ENCODE measurements around the gene CLASP2.
"Not testable (repeated sequence)": the region's sequence is repeated elsewhere in the genome, so short reads cannot be mapped to it uniquely, and the experiment has no call there.

Gene CLASP2

GRCh38 chr3:33474896-33475295, 243.2 kb downstream of the CLASP2 start:
- Histone ChIP-seq H3K27me3 (ENCODE audit: control insufficient read depth, insufficient read depth, low read length) (no peaks in the 10 kb centered on the region), H3K4me3 (ENCODE audit: low read depth, low read length) (no peak overlapping the region), H3K36me3 (ENCODE audit: control insufficient read depth, insufficient read depth, low read length) (no peaks in the 10 kb centered on the region), H3K9ac (ENCODE audit: low read depth, low read length) (no peak overlapping the region), H3K4me1 (ENCODE audit: control insufficient read depth, insufficient read depth, low read length) (no peaks in the 10 kb centered on the region), H3K9me3 (ENCODE audit: control insufficient read depth, insufficient read depth, low read length) (no peaks in the 10 kb centered on the region)

- Histone ChIP-seq H3K4me1 (ENCODE audit: control insufficient read depth, insufficient read depth, low read length) (no peaks in the 10 kb centered on the region), H3K9me3 (ENCODE audit: control insufficient read depth, insufficient read depth, low read length) (no peaks in the 10 kb centered on the region), H3K9ac (ENCODE audit: low read depth, low read length) (no peak overlapping the region), H3K4me3 (ENCODE audit: low read depth, low read length) (no peak overlapping the region), H3K27me3 (ENCODE audit: control insufficient read depth, insufficient read depth, low read length) (no peaks in the 10 kb centered on the region), H3K36me3 (ENCODE audit: control insufficient read depth, insufficient read depth, low read length) (no peaks in the 10 kb centered on the region)
Observed at GRCh38 chr3:33473813-33474212, 244.2 kb downstream of the CLASP2 start.

- Histone ChIP-seq H3K9me3 (ENCODE audit: control insufficient read depth, insufficient read depth, low read length) (peaks cover 10% of the 10 kb centered on the region), H3K4me1 (ENCODE audit: control insufficient read depth, insufficient read depth, low read length) (no peaks in the 10 kb centered on the region), H3K9ac (ENCODE audit: low read depth, low read length) (no peak overlapping the region), H3K36me3 (ENCODE audit: control insufficient read depth, insufficient read depth, low read length) (peaks cover 4% of the 10 kb centered on the region), H3K27me3 (ENCODE audit: control insufficient read depth, insufficient read depth, low read length) (no peaks in the 10 kb centered on the region), H3K4me3 (ENCODE audit: low read depth, low read length) (peak overlapping the region; percentile 8)
Observed at GRCh38 chr3:33467786-33468185, 250.3 kb downstream of the CLASP2 start.

- no peak overlapping the region for H3K4me3 ChIP-seq (ENCODE audit: low read depth, low read length)
- H3K36me3 ChIP-seq (ENCODE audit: control insufficient read depth, insufficient read depth, low read length) = no peaks in the 10 kb centered on the region
- no peaks in the 10 kb centered on the region for H3K27me3 ChIP-seq (ENCODE audit: control insufficient read depth, insufficient read depth, low read length)
- no peaks in the 10 kb centered on the region for H3K4me1 ChIP-seq (ENCODE audit: control insufficient read depth, insufficient read depth, low read length)
- H3K9ac ChIP-seq (ENCODE audit: low read depth, low read length) = no peak overlapping the region
- peaks cover 2% of the 10 kb centered on the region for H3K9me3 ChIP-seq (ENCODE audit: control insufficient read depth, insufficient read depth, low read length)
Observed at GRCh38 chr3:33461097-33461496, 257.0 kb downstream of the CLASP2 start.

GRCh38 chr3:33459577-33459976, 258.5 kb downstream of the CLASP2 start:
- H3K4me3 ChIP-seq (ENCODE audit: low read depth, low read length); H3K9ac ChIP-seq (ENCODE audit: low read depth, low read length); H3K27me3 ChIP-seq (ENCODE audit: control insufficient read depth, insufficient read depth, low read length); H3K4me1 ChIP-seq (ENCODE audit: control insufficient read depth, insufficient read depth, low read length); H3K36me3 ChIP-seq (ENCODE audit: control insufficient read depth, insufficient read depth, low read length); H3K9me3 ChIP-seq (ENCODE audit: control insufficient read depth, insufficient read depth, low read length): not testable (repeated sequence)

GRCh38 chr3:33458446-33458845, 259.6 kb downstream of the CLASP2 start:
- H3K9ac ChIP-seq (ENCODE audit: low read depth, low read length) = no peak overlapping the region
- peaks cover 2% of the 10 kb centered on the region for H3K36me3 ChIP-seq (ENCODE audit: control insufficient read depth, insufficient read depth, low read length)
- no peak overlapping the region for H3K4me3 ChIP-seq (ENCODE audit: low read depth, low read length)
- H3K9me3 ChIP-seq (ENCODE audit: control insufficient read depth, insufficient read depth, low read length) = peaks cover 2% of the 10 kb centered on the region
- H3K4me1 ChIP-seq (ENCODE audit: control insufficient read depth, insufficient read depth, low read length) = no peaks in the 10 kb centered on the region
- H3K27me3 ChIP-seq (ENCODE audit: control insufficient read depth, insufficient read depth, low read length) = no peaks in the 10 kb centered on the region

GRCh38 chr3:33456756-33457155, 261.3 kb downstream of the CLASP2 start:
- Histone ChIP-seq H3K36me3 (ENCODE audit: control insufficient read depth, insufficient read depth, low read length) (peaks cover 7% of the 10 kb centered on the region), H3K9me3 (ENCODE audit: control insufficient read depth, insufficient read depth, low read length) (peaks cover 2% of the 10 kb centered on the region), H3K27me3 (ENCODE audit: control insufficient read depth, insufficient read depth, low read length) (no peaks in the 10 kb centered on the region), H3K4me3 (ENCODE audit: low read depth, low read length) (no peak overlapping the region), H3K9ac (ENCODE audit: low read depth, low read length) (no peak overlapping the region), H3K4me1 (ENCODE audit: control insufficient read depth, insufficient read depth, low read length) (no peaks in the 10 kb centered on the region)

GRCh38 chr3:33453331-33453761, 264.7 kb downstream of the CLASP2 start:
- Histone ChIP-seq H3K9me3 (ENCODE audit: control insufficient read depth, insufficient read depth, low read length) (peaks cover 2% of the 10 kb centered on the region), H3K4me1 (ENCODE audit: control insufficient read depth, insufficient read depth, low read length) (no peaks in the 10 kb centered on the region), H3K27me3 (ENCODE audit: control insufficient read depth, insufficient read depth, low read length) (no peaks in the 10 kb centered on the region), H3K4me3 (ENCODE audit: low read depth, low read length) (no peak overlapping the region), H3K36me3 (ENCODE audit: control insufficient read depth, insufficient read depth, low read length) (peaks cover 9% of the 10 kb centered on the region), H3K9ac (ENCODE audit: low read depth, low read length) (no peak overlapping the region)

GRCh38 chr3:33451994-33452393, 266.1 kb downstream of the CLASP2 start:
- not testable (repeated sequence) for H3K4me3 ChIP-seq (ENCODE audit: low read depth, low read length); H3K4me1 ChIP-seq (ENCODE audit: control insufficient read depth, insufficient read depth, low read length); H3K9ac ChIP-seq (ENCODE audit: low read depth, low read length); H3K27me3 ChIP-seq (ENCODE audit: control insufficient read depth, insufficient read depth, low read length); H3K9me3 ChIP-seq (ENCODE audit: control insufficient read depth, insufficient read depth, low read length); H3K36me3 ChIP-seq (ENCODE audit: control insufficient read depth, insufficient read depth, low read length)

GRCh38 chr3:33447958-33448357, 270.1 kb downstream of the CLASP2 start:
- Histone ChIP-seq H3K9ac (ENCODE audit: low read depth, low read length) (peak overlapping the region; percentile 32), H3K9me3 (ENCODE audit: control insufficient read depth, insufficient read depth, low read length) (no peaks in the 10 kb centered on the region), H3K4me1 (ENCODE audit: control insufficient read depth, insufficient read depth, low read length) (no peaks in the 10 kb centered on the region), H3K27me3 (ENCODE audit: control insufficient read depth, insufficient read depth, low read length) (no peaks in the 10 kb centered on the region), H3K4me3 (ENCODE audit: low read depth, low read length) (peak overlapping the region; percentile 58), H3K36me3 (ENCODE audit: control insufficient read depth, insufficient read depth, low read length) (peaks cover 2% of the 10 kb centered on the region)

- H3K27me3 ChIP-seq (ENCODE audit: control insufficient read depth, insufficient read depth, low read length); H3K36me3 ChIP-seq (ENCODE audit: control insufficient read depth, insufficient read depth, low read length); H3K9ac ChIP-seq (ENCODE audit: low read depth, low read length); H3K9me3 ChIP-seq (ENCODE audit: control insufficient read depth, insufficient read depth, low read length); H3K4me1 ChIP-seq (ENCODE audit: control insufficient read depth, insufficient read depth, low read length): not testable (repeated sequence)
- peak overlapping the region; percentile 58 for H3K4me3 ChIP-seq (ENCODE audit: low read depth, low read length)
Observed at GRCh38 chr3:33447256-33447625, 270.8 kb downstream of the CLASP2 start.
